Activated CD8-positive, alpha-beta memory T cell treated with anti-CD3 and anti-CD28 coated beads, Interleukin-2, amount 50 U/mL, for 1 hour (primary cell): ENCODE measurements around the gene MAD2L2.
"Not testable (repeated sequence)": the region's sequence is repeated elsewhere in the genome, so short reads cannot be mapped to it uniquely, and the experiment has no call there.

Experiments
- DNase-seq: peaks from one replicate; pipeline ENCODE4 v3.0.0-alpha.2; 2020; ENCODE audit errors: extremely low read depth

The MAD2L2 gene

DNA sequence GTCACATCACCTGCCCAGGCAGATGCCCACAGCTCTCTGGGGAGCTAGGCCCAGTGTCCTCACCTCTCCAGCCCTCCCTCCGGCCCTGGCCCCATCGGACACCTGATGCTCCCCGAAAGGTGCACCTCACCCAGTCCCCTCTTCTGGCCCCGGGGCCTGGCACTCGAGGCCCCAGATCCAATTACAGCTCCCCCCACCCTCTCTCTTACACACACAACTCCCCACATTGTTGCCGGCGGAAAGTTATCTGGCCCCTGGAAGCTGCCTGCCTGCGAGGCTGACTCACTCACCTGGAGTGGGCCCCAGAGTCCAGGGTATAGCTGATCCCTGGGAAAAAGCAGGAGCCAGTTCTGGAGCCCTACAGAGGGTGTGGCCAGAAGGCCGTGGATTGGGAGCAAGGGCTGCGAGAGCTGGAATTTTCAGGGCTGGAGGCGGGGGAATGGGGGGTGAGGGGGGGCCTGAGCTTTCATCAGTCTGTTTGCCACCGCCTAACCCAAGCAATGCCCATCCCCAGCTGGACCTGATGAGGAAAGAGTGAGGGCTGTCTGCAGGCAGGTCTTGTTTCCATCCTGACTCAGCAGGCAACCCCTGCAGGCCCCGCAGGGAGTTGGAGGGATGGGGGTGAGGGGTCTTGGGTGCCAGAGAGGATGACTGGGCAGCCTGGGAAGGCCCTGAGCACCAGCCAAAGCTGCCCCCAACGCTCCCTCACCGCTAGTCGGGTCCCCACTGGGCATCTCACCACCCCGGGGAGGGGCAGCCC lies 27.7 kb downstream of the MAD2L2 start:
- no peak for DNase-seq

DNA sequence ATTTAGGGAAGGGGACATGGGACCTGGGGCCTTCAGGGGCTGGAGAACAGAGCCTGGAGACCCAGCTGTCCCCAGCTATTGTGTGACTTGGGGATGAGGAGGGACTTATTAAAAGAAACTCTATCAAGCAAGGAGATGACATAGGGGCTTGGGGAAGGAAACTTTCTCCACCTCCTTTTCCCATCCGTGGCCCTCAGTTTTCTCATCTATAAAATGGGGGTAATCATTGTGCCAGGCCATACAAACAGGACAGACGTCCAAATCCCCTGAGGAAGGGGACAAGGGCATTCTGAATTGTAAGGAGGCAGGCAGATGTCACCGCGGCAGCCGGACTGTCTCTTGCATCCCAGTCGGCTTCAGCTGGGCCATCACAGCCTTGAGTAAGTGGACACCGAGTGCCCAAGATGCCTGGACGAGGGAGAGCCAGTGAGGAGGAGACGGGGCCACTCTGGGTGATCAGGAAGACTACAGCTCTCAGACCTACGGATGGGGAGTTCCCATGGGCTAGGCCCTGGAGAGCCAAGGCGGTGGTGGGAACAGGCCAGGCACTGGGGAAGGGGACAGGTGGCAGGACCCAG lies 28.7 kb downstream of the MAD2L2 start:
- no peak for DNase-seq

DNA sequence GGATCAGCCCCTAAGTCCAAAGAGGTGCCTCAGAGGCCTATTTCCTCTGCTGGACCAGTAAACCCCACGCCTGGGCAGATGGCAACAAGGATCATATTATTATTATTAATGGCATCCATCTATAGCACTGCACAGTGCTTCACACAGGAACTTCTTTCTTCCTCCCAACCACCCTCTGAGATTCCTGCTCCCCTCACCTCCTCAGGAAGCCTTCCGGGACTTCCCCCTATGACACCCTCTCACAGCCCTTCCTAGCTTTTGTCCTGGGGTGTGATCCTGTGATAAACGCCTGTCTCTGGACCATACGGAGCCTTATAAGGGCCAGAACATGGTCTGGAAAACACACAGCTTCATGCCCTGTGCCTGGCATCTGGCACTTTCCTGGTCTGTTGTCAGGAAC lies 29.9 kb downstream of the MAD2L2 start:
- DNase-seq, result no peak

DNA sequence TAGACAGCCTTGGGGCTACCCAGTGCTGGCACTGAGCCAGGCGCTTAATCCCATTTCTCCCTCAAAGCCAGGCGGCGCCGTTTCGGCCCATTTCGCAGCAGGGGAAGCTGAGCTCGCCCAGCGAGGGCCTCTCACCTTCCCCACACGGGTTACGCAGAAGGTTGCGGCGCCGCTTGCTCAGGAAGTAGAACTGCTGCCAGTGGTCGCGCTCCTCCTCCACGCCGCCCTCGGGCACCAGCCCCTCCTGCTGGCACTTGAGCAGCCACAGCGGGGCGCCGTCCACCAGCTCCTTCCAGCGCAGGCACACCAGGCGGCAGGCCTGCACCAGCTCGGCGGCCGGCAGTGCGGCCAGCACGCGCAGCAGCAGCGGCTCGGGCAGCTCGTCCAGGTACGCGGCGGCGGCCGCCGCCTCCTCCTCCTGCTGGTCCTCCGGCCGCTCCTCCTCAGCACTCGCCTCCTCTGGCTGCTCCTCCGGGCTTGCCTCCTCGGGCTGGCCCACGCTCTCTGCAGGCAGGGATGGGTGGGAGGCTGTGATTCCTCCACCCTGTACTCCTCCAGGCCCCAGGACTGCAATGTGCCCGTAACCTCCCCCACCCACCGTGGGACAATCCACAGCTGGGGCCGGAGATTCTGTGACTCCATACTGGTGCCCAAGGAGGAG lies 30.5 kb downstream of the MAD2L2 start:
- DNase-seq, result peak; percentile 46

DNA sequence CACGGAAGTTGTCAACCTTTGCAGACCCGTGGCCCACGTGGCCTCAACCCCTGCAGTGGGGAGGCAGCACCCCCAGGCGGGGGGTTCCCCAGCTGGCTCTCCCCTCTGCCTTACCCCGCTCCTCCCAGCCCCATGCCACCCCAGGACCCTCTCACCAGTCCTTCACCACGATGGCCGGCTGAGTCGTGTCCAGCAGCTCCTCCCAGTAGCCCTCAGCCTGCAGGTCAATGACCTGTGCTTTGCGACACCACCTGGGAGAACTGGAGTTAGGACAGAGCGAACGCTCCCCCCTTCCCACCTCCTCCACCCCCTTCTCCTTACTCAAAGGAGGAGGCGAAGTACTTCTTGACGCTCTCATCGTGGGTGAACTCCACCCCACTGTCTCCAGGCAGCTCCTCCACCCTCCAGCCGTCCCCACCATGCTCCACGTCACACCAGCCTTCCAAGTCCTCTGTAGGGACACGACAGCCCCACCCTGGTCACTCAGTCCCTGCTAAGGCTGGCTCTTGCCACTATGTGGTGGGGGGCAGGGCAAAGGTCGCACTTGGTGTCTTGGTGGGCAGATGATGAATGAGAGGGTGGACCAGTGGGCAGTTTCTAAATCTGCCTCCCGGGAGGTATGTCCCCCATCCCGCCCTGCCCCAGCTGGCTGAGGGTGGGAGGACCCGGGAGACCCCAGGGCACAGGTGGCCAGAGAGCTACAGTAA lies 31.2 kb downstream of the MAD2L2 start:
- no peak for DNase-seq

DNA sequence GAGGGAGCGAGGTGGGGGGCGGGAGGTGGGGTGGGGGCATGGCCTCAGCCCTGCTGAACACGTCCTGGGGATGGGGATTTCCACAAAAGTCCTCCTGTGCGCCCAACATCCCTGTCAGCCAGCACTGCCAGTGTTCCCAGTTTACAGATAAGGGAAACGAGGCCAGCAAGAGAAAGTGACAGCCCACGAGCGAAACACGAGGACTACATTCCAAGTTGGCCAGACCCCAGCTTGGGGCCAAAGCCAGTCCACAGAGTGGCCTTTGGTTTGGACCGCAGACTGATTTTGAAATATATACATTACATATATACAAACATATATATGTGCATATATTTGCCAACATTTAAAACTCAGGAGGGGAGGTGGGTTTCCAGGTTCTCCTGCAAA lies 31.7 kb downstream of the MAD2L2 start:
- no peak for DNase-seq

DNA sequence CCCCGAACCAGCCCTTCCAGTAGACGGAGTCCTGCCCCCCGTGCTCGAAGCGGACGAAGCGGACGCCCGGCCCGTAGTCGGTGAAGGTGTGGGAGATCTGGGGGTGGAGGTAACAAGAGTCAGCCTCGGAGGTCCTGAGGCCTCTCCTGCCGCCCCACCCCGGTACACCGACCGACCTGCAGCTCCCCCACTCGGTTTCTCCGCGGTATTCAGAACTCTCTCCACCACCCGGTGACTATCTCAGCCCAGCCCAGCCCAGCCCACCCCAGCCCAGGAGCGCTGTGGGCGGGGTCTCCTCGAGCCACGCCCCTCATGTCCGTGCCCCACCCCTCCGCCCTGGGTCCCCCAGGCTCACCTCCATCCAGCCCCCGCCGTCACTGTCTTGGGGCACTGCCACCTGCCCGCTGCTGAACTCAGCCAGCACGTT lies 32.2 kb downstream of the MAD2L2 start:
- no peak for DNase-seq

DNA sequence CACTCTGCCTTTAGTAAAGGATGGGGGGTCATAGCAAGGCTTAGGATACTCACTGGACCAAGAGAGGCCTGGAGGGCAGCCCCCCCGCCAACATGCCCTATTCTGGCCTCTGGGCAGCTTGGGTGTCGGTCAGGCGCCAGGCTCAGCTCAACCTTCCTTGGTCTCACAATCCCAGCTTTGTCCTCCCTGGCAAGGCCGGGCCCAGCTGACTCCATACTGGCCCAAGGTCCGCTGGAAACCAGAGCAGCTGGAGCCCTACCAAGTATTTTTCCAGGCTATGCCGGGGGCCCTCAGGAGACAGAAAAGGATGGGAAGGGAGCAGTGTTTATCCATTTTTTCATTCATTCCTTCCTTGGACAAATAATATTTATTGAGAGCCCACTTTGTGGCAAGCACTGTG lies 32.9 kb downstream of the MAD2L2 start:
- DNase-seq, result no peak

DNA sequence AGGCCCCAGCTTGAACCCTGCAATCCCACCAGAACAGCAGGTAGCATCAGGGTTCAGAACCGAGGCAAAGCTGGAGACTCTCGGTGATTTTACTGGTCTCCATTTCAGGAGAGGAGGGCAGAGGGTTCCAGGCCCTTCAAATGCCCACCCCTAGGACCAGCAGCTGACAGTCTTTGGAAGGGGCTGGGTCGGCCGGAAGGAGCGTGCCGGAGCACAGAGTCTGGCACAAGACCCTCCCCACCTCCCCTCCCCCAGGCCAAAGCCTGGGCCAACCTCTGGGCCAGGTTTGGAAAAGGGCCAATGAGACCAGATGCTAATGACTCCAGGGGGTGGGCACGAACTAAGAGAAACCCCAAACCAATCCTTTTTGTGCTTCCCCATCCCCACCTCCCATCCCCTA lies 33.6 kb downstream of the MAD2L2 start:
- DNase-seq, result no peak

DNA sequence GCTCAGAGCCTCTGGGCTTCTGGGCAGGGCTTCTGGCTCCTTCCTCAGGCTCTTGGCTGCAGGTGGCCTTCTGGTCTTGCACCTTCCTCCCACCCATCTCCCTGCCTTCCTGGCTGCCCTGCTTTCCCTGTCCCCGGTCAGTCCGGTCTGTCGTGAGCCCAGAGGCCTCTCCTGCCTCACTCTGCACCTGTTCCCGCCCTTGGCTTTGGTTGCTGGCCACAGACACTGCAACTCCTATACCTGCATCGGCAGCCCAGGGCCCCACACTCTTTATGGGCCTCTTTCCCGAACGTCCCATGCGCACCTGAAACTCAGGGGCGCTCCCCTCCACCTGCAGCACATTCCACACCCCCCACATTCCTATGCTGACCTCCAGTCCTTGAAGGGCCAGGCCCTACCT lies 34.6 kb downstream of the MAD2L2 start:
- DNase-seq, result no peak

DNA sequence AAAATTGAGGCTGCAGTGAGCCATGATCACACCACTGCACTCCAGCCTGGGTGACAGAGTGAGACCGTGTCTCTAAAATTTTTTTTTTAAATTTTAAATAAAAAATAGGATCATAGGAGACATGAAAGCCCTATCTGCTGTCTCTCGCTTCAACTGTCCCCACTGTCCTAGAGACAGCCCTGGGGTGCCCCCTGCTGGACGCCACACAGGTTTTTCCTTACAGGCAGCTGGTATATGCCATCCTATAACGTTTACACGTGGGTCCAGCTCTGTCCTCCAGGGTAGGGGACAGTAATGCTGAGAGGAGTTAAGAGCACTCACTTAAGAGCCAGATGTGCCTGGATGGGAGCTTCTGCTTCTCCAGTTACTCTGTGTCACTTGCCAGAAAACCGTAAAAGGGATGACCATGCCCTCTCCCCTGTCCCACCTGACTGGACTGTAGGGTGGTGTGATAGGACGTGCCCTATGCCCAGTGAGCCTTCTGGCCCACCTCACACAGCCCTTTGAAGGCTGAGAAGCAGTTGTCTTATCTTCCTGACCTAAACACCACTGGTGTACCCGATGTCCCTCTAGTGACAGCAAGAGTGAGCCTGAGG lies 35.2 kb downstream of the MAD2L2 start:
- DNase-seq, result peak; percentile 50

DNA sequence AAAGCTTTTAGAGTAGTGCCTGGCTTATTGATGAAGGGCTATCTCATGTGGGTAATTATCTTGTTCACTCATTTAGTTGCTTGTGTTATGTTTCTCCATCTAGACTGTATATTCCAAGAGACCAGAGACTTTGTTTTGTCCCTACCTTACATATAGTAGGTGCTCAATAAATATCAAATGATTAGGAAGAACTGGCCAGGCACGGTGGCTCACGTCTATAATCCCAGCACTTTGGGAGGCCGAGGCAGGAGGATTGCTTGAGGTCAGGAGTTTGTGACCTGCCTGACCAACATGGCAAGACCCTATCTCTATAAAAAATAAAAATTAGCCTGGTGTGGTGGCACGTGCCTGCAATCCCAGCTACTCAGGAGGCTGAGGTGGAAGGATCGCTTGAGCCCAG lies 35.7 kb downstream of the MAD2L2 start:
- no peak for DNase-seq

DNA sequence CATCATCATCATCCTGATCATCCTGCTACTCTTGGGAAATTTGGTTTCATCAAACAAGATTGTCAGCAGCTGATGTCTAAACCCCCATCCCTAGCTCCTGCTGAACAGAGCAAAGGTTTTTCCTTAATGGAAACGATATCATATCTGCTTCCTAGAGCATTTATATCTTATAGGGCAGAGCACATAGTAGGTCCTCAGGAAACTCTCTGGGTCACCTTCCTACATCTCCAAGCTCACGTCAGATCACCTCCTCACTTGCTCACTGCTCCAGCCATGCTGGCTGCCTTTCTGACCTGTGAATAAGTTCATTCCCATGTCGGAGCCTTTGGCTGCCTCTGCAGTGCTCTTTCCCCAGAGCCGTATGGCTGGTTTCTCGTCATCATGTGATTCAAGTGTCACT lies 37.2 kb downstream of the MAD2L2 start:
- no peak for DNase-seq

DNA sequence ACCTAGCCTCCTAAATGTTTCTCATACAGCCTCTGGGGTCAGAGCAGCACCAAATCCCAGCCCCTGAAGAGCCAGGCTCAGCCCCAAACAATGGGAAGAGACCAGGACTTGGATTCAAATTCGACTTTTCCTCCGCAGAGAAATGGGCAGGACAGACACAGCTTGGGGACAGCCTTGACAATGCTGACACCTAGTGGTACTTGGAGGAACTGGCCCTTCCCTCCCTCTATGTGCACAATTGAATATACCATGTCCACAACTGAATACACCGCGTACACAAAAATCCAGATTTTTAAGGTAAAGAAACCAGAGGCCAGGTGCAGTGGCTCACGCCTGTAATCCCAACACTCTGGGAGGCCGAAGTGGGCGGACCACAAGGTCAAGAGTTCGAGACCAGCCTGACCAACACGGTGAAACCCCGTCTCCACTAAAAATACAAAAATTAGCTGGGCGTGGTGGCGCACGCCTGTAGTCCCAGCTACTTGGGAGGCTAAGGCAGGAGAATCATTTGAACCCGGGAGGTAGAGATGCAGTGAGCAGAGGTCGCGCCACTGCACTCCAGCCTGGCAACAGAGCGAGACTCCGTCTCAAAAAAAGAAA lies 38.4 kb downstream of the MAD2L2 start:
- DNase-seq, result not testable (repeated sequence)

DNA sequence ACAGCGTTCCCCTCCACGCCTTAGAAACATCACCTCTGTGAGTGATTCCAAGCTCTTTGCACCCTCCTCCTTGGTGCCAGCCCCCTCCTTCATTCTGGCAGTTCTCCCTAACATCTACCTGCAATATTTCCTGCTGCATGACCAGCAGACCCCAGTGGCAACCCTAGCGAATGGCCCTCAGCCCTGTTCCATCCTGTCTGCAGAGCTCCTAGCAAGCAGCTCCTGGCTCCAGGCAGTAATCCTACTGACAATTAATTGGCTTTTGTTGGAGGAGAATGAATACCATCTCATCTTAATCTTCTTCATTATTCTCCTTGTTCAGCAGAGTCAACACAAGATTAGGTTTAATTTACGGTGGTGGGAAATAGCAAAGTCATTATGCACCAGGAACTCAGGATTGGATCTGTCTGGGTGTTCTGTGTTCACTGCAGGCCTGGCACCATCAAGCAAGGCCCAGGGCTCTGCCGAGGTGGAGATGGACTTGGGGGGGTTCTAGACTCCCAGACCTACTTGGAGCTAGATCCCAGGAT lies 39.1 kb downstream of the MAD2L2 start:
- no peak for DNase-seq

DNA sequence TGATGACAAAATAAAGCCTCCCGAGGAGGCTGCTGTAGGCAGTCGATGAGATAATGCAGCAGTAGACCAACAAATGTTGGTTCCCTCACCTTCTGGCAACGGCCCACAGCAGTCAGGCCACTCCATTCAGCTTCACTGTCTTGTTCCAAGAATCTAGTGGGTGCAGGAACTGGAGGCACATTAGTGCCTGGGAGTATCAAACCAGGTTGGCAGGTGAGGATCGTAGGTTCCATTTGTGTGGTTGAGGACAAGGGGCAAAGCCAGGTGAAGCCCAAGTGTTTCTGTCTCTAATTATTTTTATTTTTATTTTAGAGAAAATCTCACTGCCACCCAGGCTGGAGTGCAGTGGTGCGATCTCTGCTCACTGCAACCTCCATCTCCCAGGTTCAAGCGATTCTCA lies 40.0 kb downstream of the MAD2L2 start:
- DNase-seq, result no peak

DNA sequence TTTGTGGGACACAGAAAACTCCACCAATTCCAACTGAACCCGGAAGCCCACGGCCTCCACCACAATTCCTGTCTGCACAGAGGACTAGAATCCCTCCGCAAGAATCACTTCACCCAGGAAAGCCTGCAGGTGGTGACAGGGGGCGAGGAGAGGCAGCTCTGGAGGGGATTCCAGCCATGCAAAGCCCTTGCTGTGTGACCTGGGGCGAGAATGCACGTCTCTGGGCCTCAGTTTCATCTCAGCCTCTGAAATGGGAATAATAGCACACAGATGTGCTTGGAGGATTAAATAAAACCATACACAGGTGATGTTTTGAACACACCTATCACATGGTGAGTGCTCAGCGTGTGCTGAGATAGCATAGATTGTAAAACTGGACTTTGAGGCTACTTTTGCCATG lies 40.8 kb downstream of the MAD2L2 start:
- no peak for DNase-seq

DNA sequence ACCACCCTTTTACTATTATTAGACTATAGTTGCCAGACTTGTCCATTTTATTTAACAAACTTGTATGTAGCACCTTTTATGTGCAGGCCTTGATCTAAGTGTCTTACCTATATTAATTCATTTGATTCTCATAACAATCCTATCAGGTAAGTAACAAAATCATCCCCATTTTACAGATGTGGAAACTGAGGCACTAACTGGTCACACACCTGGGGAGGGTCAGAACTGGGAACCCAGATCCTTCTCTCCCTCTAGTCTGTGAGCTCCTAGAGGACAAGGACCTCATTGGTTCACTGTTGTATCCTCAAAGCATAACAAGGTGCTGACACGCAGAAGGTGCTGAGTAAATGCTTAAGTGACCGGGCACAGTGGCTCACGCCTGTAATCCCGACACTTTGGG lies 41.6 kb downstream of the MAD2L2 start:
- no peak for DNase-seq

DNA sequence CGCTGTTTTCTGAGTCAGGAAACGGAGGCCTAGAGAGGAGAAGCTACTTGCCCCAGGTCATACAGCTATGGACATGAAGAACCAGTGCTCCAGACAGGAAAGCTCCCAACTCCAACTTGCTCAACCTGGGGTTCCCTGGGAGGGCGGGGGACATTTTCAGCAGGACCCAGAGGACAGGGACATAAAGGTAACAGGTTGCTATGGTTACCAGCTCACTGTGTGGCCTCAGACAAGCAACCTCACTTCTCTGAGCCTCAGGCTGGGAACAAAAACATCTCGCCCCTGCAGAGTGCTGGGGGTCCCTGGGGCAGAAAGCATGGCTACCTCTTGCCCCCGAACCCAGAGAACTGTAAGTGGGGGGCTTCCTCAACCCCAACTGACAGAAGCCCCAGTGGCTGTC lies 42.8 kb downstream of the MAD2L2 start:
- no peak for DNase-seq

DNA sequence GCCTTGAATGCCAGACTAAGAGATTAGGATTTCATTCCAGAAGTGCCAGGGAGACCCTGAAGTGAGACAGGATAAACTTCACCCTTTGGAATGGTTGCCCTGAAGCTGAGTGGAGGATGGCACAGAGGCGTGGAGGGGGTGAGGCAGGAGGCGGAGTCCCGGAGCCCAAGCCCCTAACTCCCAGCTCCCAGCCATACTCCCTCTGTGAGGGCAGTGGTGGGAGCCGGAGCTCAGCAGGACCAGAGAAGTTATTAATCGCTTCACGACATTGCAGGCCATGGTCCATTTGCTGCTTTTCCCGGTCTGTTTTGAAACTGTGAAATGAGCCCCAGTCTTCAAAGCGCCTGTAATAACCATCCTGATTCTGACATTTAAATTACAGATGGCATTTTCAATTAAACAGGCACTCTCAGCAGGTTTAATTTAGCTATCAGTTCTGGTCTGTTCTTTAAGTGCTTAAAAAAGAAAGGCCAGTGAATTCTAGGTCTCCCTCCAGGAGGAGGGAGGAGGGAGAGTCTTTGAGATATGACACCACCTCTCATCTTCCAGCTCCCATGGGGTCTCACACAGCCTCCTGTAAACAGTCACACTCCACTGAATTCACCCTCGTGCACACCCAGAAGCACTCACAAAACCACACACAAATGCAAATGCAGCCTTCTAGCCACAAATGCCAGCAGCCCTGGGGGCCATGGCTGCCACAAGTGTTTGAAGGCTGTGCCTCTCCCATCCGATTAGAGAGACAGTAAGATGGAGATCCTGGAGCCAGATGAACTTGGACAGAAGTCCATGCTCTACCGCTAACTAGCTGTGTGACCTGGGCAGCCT lies 46.4 kb downstream of the MAD2L2 start:
- no peak for DNase-seq
